NCI-H1694 (cell line): ENCODE results near the gene JOSD1.

Source experiments
- DNase-seq: peaks from one replicate; lab custom pipeline; 2025; lab: John Stamatoyannopoulos, UW

The JOSD1 gene

DNA sequence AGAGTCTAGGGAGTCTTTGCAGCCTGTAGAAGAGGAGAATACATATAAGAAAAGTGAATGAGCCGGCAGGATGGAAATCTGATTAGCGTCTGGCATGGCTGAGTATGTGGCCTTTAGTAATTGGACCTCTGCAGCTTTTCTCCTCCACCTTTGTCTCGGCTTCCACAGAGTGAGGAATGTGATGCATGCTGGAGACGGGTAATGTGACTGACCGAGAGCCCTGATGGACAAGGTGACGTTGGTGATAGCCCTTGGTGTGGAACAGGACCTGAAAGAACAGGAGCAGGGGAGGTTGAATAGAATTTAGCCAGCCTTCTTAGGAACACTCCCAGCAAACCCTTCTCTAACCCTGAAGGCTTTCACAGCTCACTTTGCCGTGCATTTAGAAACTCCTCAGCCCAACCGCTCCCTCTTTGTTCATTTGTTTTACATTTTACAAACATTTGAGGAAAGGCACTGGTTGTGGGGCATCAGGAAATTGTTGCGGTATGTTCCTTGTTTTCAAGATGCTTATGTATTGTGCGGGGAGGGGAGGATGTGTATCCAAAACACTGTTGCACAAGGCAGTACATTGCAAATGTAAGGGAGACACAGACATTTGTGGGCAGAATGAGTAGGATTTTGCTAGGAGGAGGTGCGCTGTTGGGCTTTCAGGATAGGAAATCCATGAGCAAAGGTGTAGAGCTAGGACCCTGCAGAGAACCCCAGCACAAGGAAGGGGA is 11.9 kb upstream of the JOSD1 start:
- no peak for DNase-seq

DNA sequence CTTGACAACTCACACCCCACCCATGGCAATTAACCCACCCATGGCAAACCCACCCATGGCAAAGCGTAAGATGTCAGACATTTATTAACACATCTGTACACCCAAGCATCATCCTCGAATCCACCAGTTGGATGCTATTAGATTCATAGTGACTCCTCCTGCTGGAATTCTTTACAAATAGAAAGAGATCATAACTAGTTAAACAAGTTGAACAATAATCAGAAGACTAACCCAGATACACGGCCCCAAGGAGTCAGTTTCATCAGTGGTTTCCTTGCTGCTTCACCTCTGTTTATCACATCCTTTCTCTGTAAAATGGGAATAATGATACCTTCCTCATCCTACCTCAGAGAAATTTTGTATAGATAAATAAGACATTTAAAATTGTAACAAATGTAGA is 10.1 kb upstream of the JOSD1 start:
- DNase-seq, result no peak

DNA sequence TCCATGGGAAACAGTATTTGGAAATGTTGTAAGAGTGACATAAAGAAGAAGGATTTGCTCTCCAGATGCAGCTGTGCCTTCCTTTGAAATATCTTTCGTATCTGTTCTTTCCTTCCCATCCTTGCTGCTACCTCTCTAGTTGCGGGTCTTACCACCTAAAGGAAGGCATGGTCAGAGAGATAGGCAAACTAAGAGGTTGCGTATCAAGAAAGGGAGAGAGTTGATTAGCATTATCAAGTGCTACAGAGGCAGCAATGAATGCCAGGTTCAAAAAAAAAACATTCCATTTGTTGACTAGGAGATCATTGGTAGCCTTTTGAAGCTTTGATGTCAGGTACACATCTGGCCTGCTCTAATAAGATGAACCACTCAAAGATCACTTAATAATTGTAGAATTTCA is 9.6 kb upstream of the JOSD1 start:
- no peak for DNase-seq

DNA sequence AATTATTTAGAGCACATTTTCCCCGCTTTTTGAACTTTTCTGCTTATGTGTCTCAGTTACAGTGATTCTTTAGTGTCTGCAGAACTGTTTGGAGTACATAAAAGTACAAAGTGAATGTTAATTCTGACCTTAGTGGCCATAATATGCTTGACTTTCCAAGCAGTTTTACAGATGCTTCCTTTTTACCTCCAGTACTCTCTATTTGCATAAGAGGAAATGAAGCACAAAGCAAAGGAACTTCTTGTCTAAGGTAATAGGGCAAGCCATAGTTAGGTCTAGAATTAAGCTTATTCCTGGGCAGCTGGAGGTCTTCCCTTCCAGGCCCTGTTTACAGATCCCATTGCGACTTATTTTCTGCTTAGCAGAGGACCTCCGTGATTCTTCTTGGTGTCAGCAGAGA is 8.6 kb upstream of the JOSD1 start:
- DNase-seq, result no peak

DNA sequence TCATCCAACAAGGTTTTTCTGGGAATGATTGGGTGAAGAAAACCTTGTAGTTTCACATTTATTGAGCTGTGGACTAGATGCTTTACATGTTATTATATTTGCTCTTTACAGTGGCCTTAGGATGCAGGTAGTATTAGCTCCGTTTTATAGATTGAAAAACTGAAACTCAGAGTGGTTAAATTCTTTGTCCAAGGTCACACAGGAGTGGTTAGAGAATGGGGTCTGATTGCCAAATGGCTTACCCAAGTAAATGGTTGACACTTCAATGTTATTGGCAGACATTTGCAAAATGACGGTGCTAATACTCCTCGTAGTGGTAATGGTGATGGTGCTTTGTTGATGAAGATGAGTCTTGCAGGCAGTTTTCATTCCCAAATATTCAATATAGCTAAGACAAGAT is 7.2 kb upstream of the JOSD1 start:
- DNase-seq, result no peak

DNA sequence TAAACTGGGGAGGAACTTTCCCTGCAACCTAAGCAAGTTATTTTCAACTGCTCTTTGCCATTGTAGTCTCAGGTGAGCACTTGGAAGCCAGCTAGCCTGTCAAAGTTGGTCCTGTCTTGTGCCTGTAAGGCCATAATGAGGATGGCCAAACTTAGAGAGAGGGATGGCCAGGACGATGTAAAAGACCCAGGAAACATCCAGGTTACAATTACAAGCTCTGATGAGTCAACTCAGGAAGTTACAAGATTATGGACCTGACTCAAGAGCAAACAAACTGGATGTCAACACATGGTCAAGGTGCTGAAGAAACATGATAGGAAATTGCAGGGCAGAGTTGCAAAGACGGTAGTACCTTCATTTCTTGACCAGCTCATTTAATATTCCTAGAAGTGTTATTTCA is 6.6 kb upstream of the JOSD1 start:
- DNase-seq, result no peak

DNA sequence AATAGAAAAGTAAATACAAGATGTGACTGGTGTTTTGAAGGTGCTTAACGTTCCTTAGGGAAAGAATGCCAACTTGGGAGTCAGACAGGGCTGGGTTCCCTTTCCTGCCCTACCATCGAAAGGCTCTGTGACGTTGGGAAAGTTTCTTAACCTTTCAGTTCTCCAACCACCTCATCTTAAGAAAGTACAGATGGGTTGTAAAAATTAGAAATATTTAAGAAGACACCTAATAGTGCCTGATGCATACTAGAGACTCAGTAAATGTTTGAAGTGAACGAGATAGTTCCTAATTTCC is 6.1 kb upstream of the JOSD1 start:
- DNase-seq, result no peak

DNA sequence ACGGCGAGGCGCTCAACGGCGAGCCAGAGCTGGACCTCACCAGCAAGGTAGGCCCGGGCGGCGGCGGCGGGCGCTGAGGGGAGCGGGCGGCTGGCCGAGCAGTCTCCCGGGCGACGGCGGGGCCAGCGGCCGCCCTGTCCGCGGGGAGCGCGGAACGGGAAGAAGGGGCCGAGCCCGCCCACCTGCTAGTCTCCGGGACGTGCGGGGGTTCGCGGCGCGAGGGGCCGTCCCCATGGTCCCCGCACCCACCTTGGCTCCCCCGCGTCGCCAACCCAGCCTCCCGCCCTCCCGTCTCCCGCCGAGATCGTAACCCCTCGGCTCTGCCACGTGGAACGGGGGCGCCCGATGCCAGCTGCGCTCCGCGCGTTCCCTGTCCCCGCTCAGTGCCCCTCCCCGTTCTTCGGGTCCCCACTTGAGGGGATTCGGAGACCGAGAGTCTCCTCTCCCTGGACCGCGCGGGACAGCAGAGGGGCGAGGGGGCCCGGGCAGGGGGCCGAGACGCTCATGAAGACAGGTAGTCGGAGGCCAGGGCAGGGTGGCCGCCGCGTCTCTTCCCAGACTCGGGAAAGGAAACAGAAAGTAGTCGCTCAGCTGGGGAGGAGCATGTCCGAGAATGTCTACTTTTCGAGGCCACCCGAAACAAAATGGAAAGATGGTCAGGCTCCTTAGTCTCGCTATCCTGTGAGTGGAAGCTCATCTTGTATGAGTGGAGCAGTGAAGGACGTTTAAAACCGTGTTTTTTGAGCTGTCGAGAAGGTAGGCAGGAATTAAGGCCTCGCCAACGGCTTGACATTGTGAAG is 5.6 kb upstream of the JOSD1 start:
- no peak for DNase-seq

DNA sequence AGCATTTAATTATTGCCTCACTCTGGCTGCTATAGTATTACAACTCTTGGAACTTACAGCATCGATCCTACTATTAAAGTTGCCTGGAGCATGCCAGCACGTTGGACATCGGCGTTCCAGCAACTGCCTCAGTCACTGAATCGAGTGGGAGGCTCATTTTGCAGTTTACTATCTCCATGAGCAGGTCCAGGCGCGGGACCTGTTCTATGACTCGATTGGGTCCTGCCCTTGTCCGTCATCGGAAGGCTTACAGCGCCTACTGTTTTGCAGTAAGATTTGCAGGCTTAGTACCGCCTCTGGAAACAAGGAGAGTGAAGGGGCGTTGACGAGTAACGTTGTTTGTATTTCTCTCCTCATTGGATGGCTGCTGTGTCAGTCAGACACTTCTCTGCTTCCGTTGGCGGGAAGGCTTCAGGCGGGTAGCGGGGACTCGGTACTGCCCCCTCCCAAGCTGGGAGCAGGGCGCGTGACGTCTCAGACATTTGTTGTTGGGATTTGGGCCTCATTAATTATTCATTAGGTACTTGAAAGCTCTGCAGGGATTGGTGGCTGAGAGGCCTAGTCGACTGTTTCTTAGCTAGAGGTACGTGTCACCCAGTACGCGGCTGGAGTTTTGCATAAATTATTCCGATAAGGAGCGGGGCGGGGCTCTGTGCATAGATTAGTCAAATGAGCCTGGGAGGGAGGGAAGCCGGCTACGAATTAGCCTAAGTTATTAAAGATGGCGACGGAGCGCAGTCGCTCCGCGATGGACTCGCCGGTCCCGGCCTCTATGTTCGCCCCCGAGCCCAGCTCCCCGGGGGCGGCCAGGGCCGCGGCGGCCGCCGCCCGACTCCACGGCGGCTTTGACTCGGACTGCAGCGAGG is 4.7 kb upstream of the JOSD1 start, which contains the start of gene GTPBP1:
Gene GTPBP1 (plus strand): TSS at position 710 of the 866 bp plus-strand sequence. CDS start 12 bp downstream, at position 722.
- DNase-seq, result peak; percentile 99

DNA sequence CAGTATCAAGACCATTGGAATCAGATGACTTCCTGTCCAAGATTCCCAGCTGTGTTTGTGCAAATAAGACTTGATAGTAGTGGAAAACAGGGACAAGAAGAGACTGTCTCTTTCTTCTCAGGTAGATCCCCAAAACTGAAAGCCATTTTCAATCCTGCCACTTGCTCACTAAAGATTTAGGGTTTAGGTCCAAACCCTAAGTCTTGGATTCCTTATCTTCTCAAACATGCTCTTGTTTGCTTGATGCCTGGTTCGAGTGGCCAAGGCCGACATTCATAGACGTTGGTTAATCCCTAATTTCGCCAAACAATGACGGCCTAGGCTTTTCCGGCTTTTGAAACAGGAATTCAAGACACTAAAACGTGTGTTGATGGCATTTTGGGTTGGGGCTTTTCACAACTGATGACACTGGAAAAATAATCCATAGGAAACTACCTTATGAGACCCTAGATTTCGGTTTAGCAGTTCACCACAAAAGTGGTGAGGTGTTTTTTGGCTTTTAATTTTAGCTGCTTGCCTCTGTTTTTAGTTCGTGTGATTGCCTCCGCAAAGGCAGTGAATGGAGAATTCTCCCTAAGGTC is 4.0 kb upstream of the JOSD1 start:
- DNase-seq, result no peak

DNA sequence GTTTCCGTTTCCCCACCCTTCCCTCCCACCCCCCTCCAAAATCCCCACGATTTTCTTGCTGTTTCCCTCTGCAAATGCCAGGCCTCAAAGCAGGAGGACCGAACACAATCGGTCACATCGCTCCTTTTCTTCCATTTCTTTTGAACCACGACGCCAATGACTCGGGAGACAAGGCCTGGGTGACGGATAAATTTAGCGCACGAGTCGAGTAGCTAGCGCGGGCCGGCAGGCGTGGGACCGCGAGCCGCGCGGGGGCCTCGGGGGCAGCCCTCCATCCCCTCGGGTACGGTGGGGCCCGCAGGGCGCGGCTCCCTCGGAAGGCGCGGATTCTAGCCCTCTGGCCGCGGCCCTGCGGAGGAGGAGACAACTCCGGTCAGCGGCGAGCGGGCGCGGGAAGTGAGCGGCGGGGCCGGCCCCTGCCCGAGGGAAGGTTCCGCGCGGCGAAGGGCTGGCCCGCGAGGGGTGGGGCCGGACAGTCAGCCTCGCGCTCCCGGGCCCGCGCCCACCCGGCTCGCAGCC is 414 bp downstream of the JOSD1 start:
- no peak for DNase-seq

DNA sequence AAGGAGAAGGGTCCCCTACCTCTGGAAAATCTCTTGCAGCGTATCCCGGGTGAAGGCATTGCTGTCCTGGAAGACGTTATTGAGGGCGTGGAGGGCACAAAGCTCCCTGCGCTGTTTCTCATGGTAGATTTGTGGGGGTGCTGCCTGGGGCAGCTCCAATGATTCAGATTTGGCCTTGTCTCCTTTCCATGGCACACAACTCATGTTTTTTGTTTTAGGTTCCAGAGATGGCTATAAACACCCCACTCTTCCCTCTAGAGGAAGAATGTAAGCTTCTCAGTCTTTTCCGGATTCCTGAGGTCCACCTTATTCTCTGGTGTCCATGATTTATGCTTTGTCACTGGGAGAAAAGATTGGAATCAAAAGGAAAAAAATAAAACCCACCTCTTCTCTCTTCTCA is 959 bp downstream of the JOSD1 start:
- DNase-seq, result no peak

DNA sequence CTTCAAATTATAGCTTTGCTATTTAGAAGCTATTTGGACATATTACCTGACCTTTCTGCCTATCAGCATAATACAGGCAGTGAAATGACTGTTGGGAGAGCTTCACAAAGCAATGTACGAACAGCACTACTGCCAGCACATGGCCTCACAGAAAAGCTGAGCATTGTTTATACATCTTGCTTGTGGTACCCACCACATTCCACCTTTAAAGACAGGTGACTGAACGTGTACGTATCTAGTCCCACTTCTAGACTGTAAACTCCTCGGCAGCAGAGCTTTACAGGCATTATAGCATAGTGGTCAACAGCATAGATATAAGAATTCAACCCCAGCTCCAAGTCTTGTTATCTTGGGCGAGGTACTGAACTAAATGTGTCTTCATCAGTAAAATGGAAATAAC is 1.6 kb downstream of the JOSD1 start:
- no peak for DNase-seq

DNA sequence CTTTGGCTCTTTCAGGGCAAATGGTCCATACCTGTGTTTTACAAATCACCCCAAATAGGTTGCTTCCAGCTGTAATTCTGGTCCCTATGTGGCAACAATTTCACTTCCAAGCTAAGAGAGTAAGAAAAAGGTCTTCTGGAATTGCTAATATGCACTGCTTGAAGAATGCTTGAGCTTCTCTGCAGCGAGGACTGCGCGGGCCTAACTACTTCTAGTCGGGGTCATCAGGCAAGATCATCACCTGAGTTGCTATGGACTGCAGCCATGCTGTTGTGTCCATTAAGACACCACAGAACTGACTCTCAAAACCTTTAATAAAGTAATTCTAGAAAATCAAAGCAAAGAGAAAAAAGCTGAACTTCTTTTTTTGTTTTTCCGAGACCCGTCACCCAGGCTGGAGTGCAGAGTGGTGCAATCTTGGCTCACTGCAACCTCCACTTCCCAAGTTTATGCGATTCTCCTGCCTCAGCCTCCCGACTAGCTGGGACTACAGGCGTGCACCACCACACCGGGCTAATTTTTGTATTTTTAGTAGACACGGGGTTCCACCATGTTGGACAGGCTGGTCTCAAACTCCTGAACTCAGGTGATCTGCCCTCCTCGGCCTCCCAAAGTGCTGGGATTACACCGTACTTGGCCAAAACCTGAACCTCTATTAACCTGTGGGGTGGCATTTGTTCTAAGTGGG is 2.2 kb downstream of the JOSD1 start:
- DNase-seq, result no peak

DNA sequence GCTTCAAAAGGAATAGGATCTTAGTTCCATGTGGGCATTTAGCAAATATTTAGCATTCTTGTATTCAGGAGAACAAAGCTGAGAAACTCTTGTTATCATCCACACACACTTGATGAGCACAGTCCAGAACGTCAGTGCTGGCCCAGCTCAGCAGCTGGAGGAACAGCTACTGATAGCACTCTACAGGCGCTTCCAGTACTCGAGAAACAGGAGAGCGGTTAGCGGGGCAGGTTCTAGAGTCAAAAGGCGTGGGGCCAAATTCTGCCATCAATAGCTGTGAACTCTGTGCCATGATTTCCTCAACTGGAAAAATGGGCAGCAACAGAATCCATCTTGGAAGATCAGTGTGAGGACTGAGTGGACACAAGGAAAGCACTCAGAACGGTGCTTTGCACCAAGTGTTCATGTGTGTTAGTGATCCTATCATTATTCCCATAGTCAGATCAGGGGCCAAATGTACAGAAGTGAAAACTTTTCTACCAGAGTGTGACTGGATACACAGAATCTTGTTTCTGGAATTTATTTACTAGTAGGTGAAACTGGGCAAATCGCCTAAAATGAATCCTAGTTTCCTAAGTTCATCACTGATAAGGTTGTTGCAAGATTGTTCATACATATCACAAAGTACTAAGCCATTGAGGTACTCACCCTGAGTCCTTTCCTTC is 3.2 kb downstream of the JOSD1 start:
- no peak for DNase-seq

DNA sequence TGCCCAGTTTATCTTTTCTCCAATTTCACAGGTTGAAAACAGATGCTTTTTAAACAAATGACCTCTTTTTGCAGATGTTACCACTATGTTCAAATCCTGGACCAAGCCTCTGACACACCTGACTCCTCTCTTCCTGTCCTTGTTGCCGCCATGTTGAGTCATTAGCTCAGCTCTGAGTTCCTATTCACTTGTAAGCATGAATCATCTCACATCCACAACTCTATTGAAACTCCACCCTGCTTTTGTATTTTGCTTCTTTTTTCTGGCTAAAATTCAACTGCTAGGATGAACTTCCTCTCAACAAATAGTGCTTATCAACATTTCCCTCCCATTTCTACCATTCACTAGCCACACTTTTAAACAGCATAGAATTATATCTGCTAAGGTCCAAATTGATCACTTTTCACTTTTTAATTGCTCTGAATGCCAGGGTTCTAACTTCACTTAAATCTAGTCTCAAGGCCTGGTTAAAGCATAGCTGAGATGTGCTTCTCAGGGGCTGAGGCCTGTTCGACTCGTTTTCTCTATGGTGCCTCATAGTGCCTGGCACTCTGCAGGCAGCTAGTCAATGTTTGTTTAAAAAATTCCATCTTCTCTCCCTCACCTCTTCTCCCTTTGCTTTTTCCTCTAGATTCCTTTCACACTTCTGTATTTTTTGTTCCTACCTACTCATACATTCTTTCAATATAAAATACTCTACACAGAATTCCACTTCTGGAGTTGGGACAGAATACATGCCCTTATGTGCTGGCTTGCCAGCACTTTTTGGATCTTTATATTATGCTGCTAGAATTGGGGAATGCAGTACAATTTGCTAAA is 3.9 kb downstream of the JOSD1 start:
- DNase-seq, result no peak

DNA sequence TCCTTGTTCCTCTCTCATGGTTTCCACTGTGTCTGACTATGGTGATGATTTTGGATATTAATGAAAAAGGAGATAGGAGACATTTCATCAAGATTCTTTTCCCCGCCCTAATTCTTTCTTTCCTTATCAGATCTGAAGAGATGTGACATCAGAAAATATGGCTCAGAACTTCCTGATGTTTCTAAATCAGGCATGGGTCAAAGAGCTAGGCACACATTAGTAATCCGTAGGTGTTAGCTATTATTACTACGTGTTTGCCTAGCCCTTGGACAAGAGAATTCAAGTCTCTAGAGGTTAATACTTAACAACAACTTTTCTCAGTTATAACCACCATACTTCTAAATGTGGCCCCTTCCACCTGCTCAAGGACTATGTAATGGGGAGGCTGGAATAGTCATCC is 5.8 kb downstream of the JOSD1 start:
- DNase-seq, result no peak

DNA sequence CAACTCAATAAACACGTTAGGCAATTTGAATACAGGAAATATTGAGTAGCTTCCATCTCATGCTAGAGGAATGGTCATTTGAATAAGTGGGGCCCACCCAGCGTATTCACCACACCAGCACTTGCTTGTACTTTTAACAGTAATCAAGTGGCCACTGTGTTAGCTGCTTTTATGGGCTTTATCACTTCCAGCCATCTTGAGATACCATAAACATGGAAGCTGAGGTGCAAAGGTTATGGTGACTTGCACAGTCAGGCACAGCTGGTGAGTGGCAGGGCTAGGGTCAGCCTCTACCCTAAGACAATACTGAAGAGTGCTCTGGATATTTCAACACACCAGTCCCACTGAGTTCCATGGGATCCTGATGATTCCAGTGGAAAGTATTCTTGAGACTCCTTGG is 6.7 kb downstream of the JOSD1 start:
- no peak for DNase-seq

DNA sequence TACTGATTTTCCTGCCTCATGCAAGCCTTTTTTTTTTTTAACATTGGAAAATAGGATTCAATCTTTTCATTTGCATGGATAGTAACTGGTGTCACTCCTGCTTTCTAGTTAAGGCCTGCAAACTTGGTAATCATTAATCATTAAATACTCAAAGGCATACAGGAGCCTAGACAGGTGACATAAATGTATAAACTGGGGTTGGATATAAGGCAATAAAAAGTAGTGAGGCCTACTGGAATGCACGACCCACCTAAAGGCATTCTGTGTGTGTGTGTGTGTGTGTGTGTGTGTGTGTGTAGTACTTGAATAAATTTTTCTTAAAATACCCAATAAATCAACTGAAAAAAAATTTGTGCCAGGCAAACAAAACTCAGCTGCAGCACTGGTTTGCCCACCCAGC is 11.1 kb downstream of the JOSD1 start:
- no peak for DNase-seq

DNA sequence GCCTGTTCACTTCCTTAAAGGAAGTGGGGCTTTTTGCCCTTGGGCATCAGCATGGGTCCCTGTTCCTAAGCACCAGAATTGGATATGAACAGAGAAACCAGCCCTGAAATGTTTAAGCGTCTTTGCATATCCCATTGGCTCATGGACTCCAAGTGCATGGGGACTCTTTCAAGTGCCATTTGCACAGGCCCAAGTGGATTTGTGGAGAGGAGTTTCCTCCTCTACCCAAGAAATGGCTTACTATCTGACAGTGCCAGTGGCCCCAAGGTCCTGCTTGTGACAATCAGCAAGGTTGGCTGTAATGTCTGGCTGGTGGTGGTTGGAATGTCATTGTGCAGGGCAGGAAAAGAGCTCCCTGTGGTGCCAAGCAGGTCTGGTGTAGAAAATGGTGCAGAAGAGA is 15.0 kb downstream of the JOSD1 start:
- no peak for DNase-seq
